ENCODE data around the gene PANK4.

The PANK4 gene

DNA sequence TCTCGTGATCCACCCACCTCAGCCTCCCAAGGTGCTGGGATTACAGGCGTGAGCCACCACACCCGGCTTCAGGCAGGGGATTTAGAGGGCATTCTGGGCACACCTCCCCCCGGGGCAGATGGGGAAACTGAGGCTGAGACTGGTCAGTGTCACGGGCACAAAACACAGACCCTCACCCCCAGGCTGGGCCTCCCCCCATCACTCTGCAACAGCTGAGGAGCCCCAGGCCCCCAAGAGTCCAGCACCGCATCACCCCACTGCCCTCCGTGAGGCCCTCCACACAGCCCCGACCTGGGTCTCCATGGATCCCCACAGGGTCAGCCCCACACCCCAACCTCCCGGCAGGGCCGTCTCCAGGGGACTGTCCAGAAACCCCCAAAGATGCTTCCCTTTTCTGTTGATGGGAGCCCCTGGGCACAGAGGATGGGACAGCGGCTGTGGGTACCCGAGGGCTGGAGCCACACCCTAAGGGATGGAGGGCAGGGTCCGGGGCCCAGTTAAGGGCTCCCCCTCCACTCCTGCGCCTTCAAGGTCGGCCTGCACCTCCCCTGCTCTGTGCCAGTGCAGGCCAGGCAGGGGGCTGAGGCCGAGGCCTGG is 40.8 kb upstream of the PANK4 start:
- TF ChIP-seq, protein P1, sequence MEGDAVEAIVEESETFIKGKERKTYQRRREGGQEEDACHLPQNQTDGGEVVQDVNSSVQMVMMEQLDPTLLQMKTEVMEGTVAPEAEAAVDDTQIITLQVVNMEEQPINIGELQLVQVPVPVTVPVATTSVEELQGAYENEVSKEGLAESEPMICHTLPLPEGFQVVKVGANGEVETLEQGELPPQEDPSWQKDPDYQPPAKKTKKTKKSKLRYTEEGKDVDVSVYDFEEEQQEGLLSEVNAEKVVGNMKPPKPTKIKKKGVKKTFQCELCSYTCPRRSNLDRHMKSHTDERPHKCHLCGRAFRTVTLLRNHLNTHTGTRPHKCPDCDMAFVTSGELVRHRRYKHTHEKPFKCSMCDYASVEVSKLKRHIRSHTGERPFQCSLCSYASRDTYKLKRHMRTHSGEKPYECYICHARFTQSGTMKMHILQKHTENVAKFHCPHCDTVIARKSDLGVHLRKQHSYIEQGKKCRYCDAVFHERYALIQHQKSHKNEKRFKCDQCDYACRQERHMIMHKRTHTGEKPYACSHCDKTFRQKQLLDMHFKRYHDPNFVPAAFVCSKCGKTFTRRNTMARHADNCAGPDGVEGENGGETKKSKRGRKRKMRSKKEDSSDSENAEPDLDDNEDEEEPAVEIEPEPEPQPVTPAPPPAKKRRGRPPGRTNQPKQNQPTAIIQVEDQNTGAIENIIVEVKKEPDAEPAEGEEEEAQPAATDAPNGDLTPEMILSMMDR (IDR thresholded peaks at IDR 0.05; ENCODE audit: control insufficient read depth, insufficient read depth, low read depth, low read length, missing control alignments) = no peak
- H3K4me3 ChIP-seq (ENCODE audit: control insufficient read depth, low read depth, low read length) = no peak overlapping the region

DNA sequence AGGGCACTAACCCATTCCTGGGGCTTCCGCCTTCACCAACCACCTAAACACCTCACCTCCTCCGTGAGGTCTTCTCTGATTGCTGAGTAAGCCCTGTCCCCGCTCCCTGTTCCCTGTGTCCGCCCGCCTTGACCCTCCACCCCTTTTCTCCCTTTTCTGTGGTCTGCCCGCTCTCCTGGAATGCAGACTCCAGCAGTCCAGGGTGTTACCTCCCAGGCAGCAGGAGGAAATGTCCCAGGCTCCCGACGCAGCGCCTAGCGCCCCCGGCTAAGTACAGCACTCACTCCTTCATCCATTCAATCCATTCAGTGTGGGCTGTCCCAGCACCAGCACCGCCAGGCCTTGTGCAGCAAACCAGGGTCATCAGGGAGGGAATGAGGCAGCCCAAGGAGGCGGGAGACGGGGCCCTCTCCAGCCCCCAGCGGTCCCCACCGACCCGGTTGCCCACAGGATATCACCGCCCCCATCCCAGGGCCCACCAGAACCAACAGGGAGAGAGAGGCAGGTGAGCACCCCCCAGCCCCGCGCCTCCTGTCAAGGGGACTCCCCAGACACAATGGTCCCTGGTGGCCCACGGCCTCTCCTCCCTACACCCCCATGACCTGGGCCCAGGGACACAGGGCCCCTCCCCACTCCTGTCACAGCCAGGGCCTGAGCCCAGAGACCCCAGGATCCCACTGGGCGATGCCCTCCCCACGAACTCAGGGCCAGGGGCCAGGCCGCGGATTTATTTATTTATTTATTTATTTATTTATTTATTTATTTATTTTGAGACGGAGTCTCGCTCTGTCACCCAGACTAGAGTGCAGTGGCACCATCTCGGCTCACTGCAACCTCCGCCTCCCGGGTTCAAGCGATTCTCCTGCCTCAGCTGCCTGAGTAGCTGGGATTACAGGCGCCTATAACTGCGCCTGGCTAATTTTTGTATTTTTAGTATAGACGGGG is 40.0 kb upstream of the PANK4 start:
- TF ChIP-seq, protein P1 (IDR thresholded peaks at IDR 0.05; ENCODE audit: control insufficient read depth, insufficient read depth, low read depth, low read length, missing control alignments) = no peak
- DNase-seq (ENCODE audit: low read depth) = no peak
- H3K4me3 ChIP-seq (ENCODE audit: control insufficient read depth, low read depth, low read length) = no peak overlapping the region

More for the DNA sequence above, 40.8 kb upstream of the PANK4 start:
- DNase-seq (ENCODE audit: low read depth) = no peak

DNA sequence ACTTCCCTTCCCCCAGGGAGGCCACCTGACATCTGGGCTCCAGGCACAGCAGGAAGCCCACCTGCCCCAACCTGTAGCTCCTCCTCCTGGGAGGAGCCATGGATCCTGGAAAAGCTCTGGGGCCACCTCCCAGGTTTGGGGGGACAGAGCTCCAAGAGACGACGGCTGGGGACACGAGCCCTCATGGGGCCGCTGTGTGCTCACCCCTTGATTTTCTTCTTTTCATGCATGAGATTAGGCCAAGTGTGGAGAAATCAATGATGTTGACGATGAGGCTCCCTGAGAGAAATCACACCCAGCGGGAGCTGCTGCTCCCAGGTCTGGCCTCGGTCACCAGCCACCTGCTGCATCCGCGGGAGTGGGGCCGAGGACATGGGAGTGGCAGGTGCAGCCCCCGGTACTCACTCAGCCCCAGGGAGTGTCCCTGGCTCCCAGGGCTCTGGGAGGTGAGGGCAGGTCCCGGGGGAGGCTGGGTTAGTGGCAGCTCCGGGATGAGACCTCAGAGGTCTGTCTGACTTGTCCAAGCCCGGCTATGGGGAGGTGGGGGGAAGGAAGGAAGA is 38.5 kb upstream of the PANK4 start:
- TF ChIP-seq, protein P1 (IDR thresholded peaks at IDR 0.05; ENCODE audit: control insufficient read depth, insufficient read depth, low read depth, low read length, missing control alignments) = no peak
- H3K4me3 ChIP-seq (ENCODE audit: control insufficient read depth, low read depth, low read length) = no peak overlapping the region
- no peak for DNase-seq (ENCODE audit: low read depth)

DNA sequence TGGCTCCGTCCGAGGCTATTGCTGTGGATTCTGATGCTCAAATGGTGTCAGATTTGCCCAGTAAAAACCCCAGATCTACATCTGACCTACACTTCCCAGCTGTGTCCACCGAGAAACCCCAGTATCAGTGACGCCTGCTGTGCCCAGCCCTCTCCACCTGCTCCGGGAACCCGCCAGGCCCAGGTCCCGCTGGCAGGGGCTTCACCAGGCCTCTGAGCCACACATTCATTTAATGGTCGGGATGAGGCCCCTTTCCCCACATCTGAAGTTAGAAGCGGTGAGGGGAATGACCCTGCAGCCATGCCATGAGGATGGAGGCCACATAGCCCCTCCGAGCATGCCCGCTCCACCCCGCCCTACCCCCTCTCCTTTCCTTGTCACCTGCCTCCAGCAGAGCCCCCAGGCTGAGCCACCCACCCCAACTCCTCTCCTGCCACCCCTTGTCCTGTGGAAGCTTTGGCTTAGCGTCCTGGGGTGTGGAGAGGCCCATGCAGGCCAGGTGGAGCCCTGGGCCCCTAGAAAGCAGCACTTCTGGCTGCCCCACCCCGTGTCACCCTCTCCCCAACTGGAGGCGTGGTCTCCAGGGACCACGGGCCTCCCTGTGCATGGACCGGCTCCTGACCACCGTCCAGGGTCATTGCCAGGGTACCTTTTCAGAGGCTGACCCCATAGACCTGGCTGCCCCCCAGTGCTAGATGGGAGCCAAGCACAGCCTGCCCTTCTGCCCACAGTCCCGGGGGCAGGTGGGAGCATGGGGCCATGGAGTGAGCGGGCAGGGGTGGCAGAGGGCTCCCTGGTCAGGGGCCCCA is 37.8 kb upstream of the PANK4 start:
- no peak for DNase-seq (ENCODE audit: low read depth)
- TF ChIP-seq, protein P1 (IDR thresholded peaks at IDR 0.05; ENCODE audit: control insufficient read depth, insufficient read depth, low read depth, low read length, missing control alignments) = no peak
- H3K4me3 ChIP-seq (ENCODE audit: control insufficient read depth, low read depth, low read length) = no peak overlapping the region

DNA sequence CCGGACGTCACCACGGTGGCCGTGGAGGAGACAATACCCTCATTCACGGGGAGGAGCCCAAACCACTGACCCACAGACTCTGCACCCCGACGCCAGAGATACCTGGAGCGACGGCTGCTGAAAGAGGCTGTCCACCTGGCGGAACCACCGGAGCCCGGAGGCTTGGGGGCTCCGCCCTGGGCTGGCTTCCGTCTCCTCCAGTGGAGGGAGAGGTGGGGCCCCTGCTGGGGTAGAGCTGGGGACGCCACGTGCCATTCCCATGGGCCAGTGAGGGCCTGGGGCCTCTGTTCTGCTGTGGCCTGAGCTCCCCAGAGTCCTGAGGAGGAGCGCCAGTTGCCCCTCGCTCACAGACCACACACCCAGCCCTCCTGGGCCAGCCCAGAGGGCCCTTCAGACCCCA is 36.8 kb upstream of the PANK4 start:
- DNase-seq (ENCODE audit: low read depth) = no peak
- TF ChIP-seq, protein P1 (IDR thresholded peaks at IDR 0.05; ENCODE audit: control insufficient read depth, insufficient read depth, low read depth, low read length, missing control alignments) = no peak
- H3K4me3 ChIP-seq (ENCODE audit: control insufficient read depth, low read depth, low read length) = no peak overlapping the region
